KMS-11 (cell line): ENCODE measurements around the gene TTC3.

Experiments
- H2AFZ ChIP-seq: fragments of 200-600 bp; sonication (generic); 2 replicates; pipeline ENCODE4 v1.6.1; 2016; ENCODE audit warnings: antibody characterized with exemption, mixed run types, low read depth
- H3K27ac ChIP-seq: fragments of 200-600 bp; sonication (generic); 2 replicates; pipeline ENCODE4 v1.6.1; 2016; ENCODE audit warnings: mild to moderate bottlenecking, mixed run types
- H3K27me3 ChIP-seq: fragments of 200-600 bp; sonication (generic); 2 replicates; pipeline ENCODE4 v1.6.1; 2017; ENCODE audit warnings: mild to moderate bottlenecking, low read depth, mixed run types, moderate library complexity; ENCODE audit not compliant: insufficient read depth
- H3K36me3 ChIP-seq: fragments of 200-600 bp; sonication (generic); 2 replicates; pipeline ENCODE4 v1.6.1; 2017; ENCODE audit warnings: mild to moderate bottlenecking, mixed run types; ENCODE audit not compliant: insufficient read depth
- H3K4me1 ChIP-seq: fragments of 200-600 bp; sonication (generic); 2 replicates; pipeline ENCODE4 v1.6.1; 2016; ENCODE audit warnings: mild to moderate bottlenecking, low read depth, mixed run types; ENCODE audit not compliant: poor library complexity, severe bottlenecking
- H3K4me2 ChIP-seq: fragments of 200-600 bp; sonication (generic); 2 replicates; pipeline ENCODE4 v1.7.0; 2016; ENCODE audit warnings: mild to moderate bottlenecking, mixed run types
- H3K4me3 ChIP-seq: fragments of 200-600 bp; sonication (generic); IDR thresholded peaks from 2 replicates; pipeline ENCODE4 v1.6.1; 2017; ENCODE audit warnings: low read depth, low read length, mixed read lengths; ENCODE audit not compliant: insufficient read depth
- H3K79me2 ChIP-seq: fragments of 200-600 bp; sonication (generic); 2 replicates; pipeline ENCODE4 v1.6.1; 2016; ENCODE audit warnings: low read depth, mixed run types; ENCODE audit not compliant: insufficient read depth
- H3K9ac ChIP-seq: fragments of 200-600 bp; sonication (generic); 2 replicates; pipeline ENCODE4 v1.6.1; 2016; ENCODE audit warnings: mild to moderate bottlenecking, mixed run types
- H4K20me1 ChIP-seq: fragments of 200-600 bp; sonication (generic); 2 replicates; pipeline ENCODE4 v1.6.1; 2016; ENCODE audit warnings: mild to moderate bottlenecking, mixed run types; ENCODE audit not compliant: insufficient read depth
- TF ChIP-seq, protein P1 (sequence below): fragments of 200-600 bp; sonication (generic); conservative IDR thresholded peaks from 2 replicates; pipeline ENCODE4 v1.6.1; 2017; ENCODE audit warnings: low read depth, mild to moderate bottlenecking, antibody characterized with exemption, low read length, moderate library complexity, mixed read lengths

Gene TTC3

DNA sequence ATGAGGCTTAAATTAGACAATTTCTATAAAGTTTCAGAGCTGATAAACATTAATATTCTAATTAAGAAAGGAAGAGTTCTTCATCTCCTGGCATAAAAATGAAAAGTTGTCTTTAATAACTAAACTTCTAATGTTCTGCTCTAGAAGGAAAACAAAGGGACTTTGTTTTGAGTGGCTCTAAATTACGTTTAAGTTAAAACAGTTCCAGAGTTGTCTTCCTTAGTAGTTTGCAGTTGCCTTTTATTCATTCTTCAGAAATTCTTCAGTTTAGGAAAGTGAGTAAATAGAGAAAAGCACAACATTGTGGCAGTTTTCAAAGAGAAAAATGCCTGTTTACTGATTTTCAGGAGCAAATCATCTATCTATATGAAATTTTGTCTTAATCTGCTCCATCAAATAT lies 86.9 kb downstream of the TTC3 start:
- H2AFZ ChIP-seq = no peak overlapping the region
- no peaks in the 10 kb centered on the region for H4K20me1 ChIP-seq
- H3K27ac ChIP-seq = no peak overlapping the region
- no peak overlapping the region for H3K4me3 ChIP-seq
- TF ChIP-seq, protein P1, sequence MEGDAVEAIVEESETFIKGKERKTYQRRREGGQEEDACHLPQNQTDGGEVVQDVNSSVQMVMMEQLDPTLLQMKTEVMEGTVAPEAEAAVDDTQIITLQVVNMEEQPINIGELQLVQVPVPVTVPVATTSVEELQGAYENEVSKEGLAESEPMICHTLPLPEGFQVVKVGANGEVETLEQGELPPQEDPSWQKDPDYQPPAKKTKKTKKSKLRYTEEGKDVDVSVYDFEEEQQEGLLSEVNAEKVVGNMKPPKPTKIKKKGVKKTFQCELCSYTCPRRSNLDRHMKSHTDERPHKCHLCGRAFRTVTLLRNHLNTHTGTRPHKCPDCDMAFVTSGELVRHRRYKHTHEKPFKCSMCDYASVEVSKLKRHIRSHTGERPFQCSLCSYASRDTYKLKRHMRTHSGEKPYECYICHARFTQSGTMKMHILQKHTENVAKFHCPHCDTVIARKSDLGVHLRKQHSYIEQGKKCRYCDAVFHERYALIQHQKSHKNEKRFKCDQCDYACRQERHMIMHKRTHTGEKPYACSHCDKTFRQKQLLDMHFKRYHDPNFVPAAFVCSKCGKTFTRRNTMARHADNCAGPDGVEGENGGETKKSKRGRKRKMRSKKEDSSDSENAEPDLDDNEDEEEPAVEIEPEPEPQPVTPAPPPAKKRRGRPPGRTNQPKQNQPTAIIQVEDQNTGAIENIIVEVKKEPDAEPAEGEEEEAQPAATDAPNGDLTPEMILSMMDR = no peak
- peaks cover 7% of the 10 kb centered on the region for H3K4me1 ChIP-seq
- H3K36me3 ChIP-seq = no peaks in the 10 kb centered on the region; the same call in 1 of the 2 replicates
- H3K4me2 ChIP-seq = no peak overlapping the region
- H3K9ac ChIP-seq = no peak overlapping the region
- H3K79me2 ChIP-seq = no peaks in the 10 kb centered on the region
- H3K27me3 ChIP-seq = no peaks in the 10 kb centered on the region

DNA sequence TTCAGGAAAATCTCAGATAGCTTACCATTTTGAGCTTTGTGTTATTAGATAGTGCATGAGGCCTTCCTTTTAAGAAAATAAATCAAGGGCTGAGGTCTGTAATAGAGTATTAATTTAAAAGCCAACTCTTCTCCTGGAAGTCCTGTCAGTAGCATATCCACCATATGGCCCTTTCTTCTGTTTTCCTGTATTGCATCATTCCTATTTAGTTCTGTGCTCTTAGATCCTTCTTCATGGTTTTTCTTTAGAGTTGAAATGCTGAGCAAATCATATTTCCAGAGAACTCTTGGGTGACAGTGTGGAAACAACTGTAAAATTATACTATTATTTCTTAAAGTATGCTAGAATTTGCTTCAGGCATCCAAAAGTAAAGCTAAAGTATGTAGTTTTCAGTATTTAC lies 91.7 kb downstream of the TTC3 start:
- Histone ChIP-seq H3K4me3 (no peak overlapping the region), H4K20me1 (no peaks in the 10 kb centered on the region), H3K9ac (no peak overlapping the region), H3K4me1 (peaks cover 8% of the 10 kb centered on the region), H3K36me3 (no peaks in the 10 kb centered on the region; the same call in 1 of the 2 replicates), H3K79me2 (no peaks in the 10 kb centered on the region), H2AFZ (no peak overlapping the region), H3K27me3 (no peaks in the 10 kb centered on the region), H3K27ac (no peak overlapping the region), H3K4me2 (0 out of 2 replicates have a peak overlapping the region, but pooled peaks have one; percentile 8)
- TF ChIP-seq, protein P1 = no peak

DNA sequence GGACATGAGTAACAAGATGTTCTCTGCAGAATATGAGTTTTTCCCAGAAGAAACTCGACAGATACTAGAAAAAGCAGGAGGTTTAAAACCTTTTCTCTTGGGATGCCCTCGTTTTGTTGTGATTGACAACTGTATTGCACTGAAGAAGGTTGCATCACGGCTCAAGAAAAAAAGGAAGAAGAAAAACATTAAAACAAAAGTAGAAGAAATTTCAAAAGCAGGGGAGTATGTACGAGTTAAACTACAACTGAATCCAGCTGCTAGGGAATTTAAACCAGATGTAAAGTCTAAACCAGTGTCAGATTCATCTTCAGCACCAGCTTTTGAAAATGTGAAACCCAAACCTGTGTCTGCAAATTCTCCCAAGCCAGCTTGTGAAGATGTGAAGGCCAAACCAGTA lies 92.5 kb downstream of the TTC3 start:
- Histone ChIP-seq H3K4me3 (no peak overlapping the region), H3K9ac (no peak overlapping the region), H3K79me2 (no peaks in the 10 kb centered on the region), H3K36me3 (no peaks in the 10 kb centered on the region; the same call in 1 of the 2 replicates), H3K4me1 (peaks cover 8% of the 10 kb centered on the region), H2AFZ (no peak overlapping the region), H3K27ac (no peak overlapping the region), H3K4me2 (no peak overlapping the region), H4K20me1 (no peaks in the 10 kb centered on the region), H3K27me3 (no peaks in the 10 kb centered on the region)
- TF ChIP-seq, protein P1 = no peak

DNA sequence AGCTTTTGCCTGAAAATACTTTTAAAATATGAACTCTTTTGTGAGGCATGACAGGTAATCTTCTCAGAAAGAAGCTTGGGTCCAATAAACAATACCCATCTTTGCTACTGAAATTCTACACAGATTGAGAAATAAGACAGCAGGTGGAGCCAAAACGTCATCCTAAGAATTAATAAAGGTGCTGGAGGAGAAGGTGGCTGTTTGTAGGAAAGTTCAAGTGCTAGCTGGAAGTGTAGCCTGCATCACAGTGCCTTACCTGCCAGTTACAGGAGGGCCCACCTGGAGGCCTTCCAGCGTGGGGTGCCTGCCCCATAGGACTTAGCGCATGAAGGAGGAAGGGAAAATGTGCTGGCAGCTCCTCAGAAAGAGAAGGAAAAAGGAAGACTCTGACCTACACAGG lies 93.7 kb downstream of the TTC3 start:
- Histone ChIP-seq H2AFZ (no peak overlapping the region), H3K27ac (no peak overlapping the region), H3K27me3 (no peaks in the 10 kb centered on the region), H3K4me1 (peaks cover 8% of the 10 kb centered on the region), H3K79me2 (no peaks in the 10 kb centered on the region), H3K36me3 (no peaks in the 10 kb centered on the region; the same call in 1 of the 2 replicates), H3K4me3 (no peak overlapping the region), H3K9ac (no peak overlapping the region), H4K20me1 (no peaks in the 10 kb centered on the region), H3K4me2 (no peak overlapping the region)
- TF ChIP-seq, protein P1 = peak; percentile 68
